Spinal cord (tissue), 10 donors: Measurements from ENCODE around the gene RAB10. TPM values are rescaled to one million over a fixed set of nuclear protein-coding genes. Genes with fewer than 3 reads are reported as not detected.

Experiments
- DNase-seq, 6 donors: peaks; one replicate each; pipeline versions ENCODE4 v3.0.0 to v3.0.0-alpha.2; 2013 to 2015; ENCODE audit warnings: low spot score in 6 of 6, low read depth in 4 of 6
- H3K27ac ChIP-seq: one replicate; pipeline ENCODE4 v1.5.1; 2013; ENCODE audit warnings: low read depth, low read length, control low read depth
- H3K27me3 ChIP-seq: one replicate; pipeline ENCODE4 v1.6.1; 2013; ENCODE audit warnings: low read length; ENCODE audit not compliant: control insufficient read depth, insufficient read depth
- H3K36me3 ChIP-seq: one replicate; pipeline ENCODE4 v1.6.1; 2013; ENCODE audit warnings: low read length; ENCODE audit not compliant: control insufficient read depth, insufficient read depth
- H3K4me1 ChIP-seq: one replicate; pipeline ENCODE4 v1.6.1; 2013; ENCODE audit warnings: low read length; ENCODE audit not compliant: control insufficient read depth, insufficient read depth
- H3K4me3 ChIP-seq: one replicate; pipeline ENCODE4 v1.5.1; 2013; ENCODE audit warnings: low read depth, low read length, control low read depth
- H3K9me3 ChIP-seq: one replicate; pipeline ENCODE4 v1.6.1; 2013; ENCODE audit warnings: low read length; ENCODE audit not compliant: control insufficient read depth, insufficient read depth
- WGBS: methylation state at CpG from one replicate; pipeline ENCODE4 v1.1.5; 2013; ENCODE audit warnings: missing lambda C conversion rate; ENCODE audit not compliant: insufficient coverage; 5-methylcytosine and 5-hydroxymethylcytosine counted together
- polyA plus RNA-seq, 2 donors: library from polyadenylated mRNA; unstranded; fragments of 120-200 nt; gene quantifications; one replicate each; pipeline ENCODE4 v1.2.1, GENCODE V29; 2013; ENCODE audit not compliant: insufficient read length in 2 of 2
- total RNA-seq, 2 donors: library from RNA; depleted of rRNA in 1 of 2; stranded (reverse); fragments of 120-200 nt in 1 of 2; fragments of >200 nt in 1 of 2; gene quantifications; one replicate each; pipeline versions ENCODE4 v1.2.3 to v1.2.4, GENCODE V29; 2013 to 2014
- donor health status: healthy.

The RAB10 gene
- total and polyA plus RNA-seq, 4 donors, result 80.8 to 194 (median 133) TPM

GRCh38 chr2:26178246-26178645, 144.4 kb downstream of the RAB10 start:
- H3K27me3 ChIP-seq, result peaks cover 3% of the 10 kb centered on the region
- WGBS, result no CpG with 5 or more reads among the region's 3 CpGs
- peaks cover 61% of the 10 kb centered on the region for H3K36me3 ChIP-seq
- H3K27ac ChIP-seq, result no peak overlapping the region
- peaks cover 61% of the 10 kb centered on the region for H3K4me1 ChIP-seq
- H3K9me3 ChIP-seq, result no peaks in the 10 kb centered on the region
- no peak overlapping the region for H3K4me3 ChIP-seq
- DNase-seq, result no peak

GRCh38 chr2:26178746-26179436, 145.0 kb downstream of the RAB10 start:
- peak in 2 of 6 donors; percentile 50 to 75 for DNase-seq
- Histone ChIP-seq H3K9me3 (no peaks in the 10 kb centered on the region), H3K4me1 (peaks cover 57% of the 10 kb centered on the region), H3K27ac (peak overlapping the region; percentile 29), H3K27me3 (no peaks in the 10 kb centered on the region), H3K4me3 (peak overlapping the region; percentile 32), H3K36me3 (peaks cover 65% of the 10 kb centered on the region)
- 7% methylated on average over 41 of the region's 48 CpGs for WGBS

- peak overlapping the region; percentile 32 for H3K4me3 ChIP-seq
- H3K27ac ChIP-seq, result peak overlapping the region; percentile 29
- WGBS, result 14% methylated on average over 3 of the region's 12 CpGs
- H3K9me3 ChIP-seq, result no peaks in the 10 kb centered on the region
- peaks cover 71% of the 10 kb centered on the region for H3K36me3 ChIP-seq
- no peaks in the 10 kb centered on the region for H3K27me3 ChIP-seq
- DNase-seq, result peak in 2 of 6 donors; percentile 71 to 72
- H3K4me1 ChIP-seq, result peaks cover 51% of the 10 kb centered on the region
Measured at GRCh38 chr2:26179446-26179913, 145.6 kb downstream of the RAB10 start.

GRCh38 chr2:26182441-26182840, 148.6 kb downstream of the RAB10 start:
- WGBS, result 97% methylated on average over 4 of the region's 5 CpGs
- no peaks in the 10 kb centered on the region for H3K27me3 ChIP-seq
- H3K4me1 ChIP-seq, result peaks cover 32% of the 10 kb centered on the region
- DNase-seq, result no peak
- no peak overlapping the region for H3K4me3 ChIP-seq
- H3K27ac ChIP-seq, result no peak overlapping the region
- H3K9me3 ChIP-seq, result no peaks in the 10 kb centered on the region
- peaks cover 80% of the 10 kb centered on the region for H3K36me3 ChIP-seq

GRCh38 chr2:26182887-26183630, 149.2 kb downstream of the RAB10 start:
- H3K4me3 ChIP-seq, result no peak overlapping the region
- 97% methylated on average over 10 of the region's 11 CpGs for WGBS
- no peak overlapping the region for H3K27ac ChIP-seq
- no peak for DNase-seq
- no peaks in the 10 kb centered on the region for H3K27me3 ChIP-seq
- H3K9me3 ChIP-seq, result no peaks in the 10 kb centered on the region
- H3K36me3 ChIP-seq, result peaks cover 80% of the 10 kb centered on the region
- H3K4me1 ChIP-seq, result peaks cover 29% of the 10 kb centered on the region

- Histone ChIP-seq H3K9me3 (no peaks in the 10 kb centered on the region), H3K4me3 (peak overlapping the region; percentile 43), H3K4me1 (peaks cover 29% of the 10 kb centered on the region), H3K36me3 (peaks cover 81% of the 10 kb centered on the region), H3K27me3 (no peaks in the 10 kb centered on the region), H3K27ac (no peak overlapping the region)
- 66% methylated on average over 34 of the region's 34 CpGs for WGBS
- DNase-seq, result no peak
Measured at GRCh38 chr2:26184121-26184520, 150.2 kb downstream of the RAB10 start.

- no peaks in the 10 kb centered on the region for H3K9me3 ChIP-seq
- WGBS, result 29% methylated on average over 114 of the region's 114 CpGs
- H3K4me3 ChIP-seq, result peak overlapping the region; percentile 55
- H3K27me3 ChIP-seq, result no peaks in the 10 kb centered on the region
- peaks cover 87% of the 10 kb centered on the region for H3K36me3 ChIP-seq
- DNase-seq, result peak in 2 of 6 donors; percentile 82 to 90
- peaks cover 28% of the 10 kb centered on the region for H3K4me1 ChIP-seq
- H3K27ac ChIP-seq, result no peak overlapping the region
Measured at GRCh38 chr2:26184555-26185303, 150.8 kb downstream of the RAB10 start.

- no peak overlapping the region for H3K27ac ChIP-seq
- peaks cover 23% of the 10 kb centered on the region for H3K4me1 ChIP-seq
- 66% methylated on average over 12 of the region's 20 CpGs for WGBS
- peaks cover 86% of the 10 kb centered on the region for H3K36me3 ChIP-seq
- H3K27me3 ChIP-seq, result no peaks in the 10 kb centered on the region
- no peak for DNase-seq
- peak overlapping the region; percentile 55 for H3K4me3 ChIP-seq
- H3K9me3 ChIP-seq, result no peaks in the 10 kb centered on the region
Measured at GRCh38 chr2:26185304-26185928, 151.5 kb downstream of the RAB10 start.
